SKM-1 (cell line): ENCODE results near the gene MORN2.

Source experiments
- DNase-seq: peaks from one replicate; lab custom pipeline; 2025; ENCODE audit not compliant: unreplicated experiment; lab: John Stamatoyannopoulos, UW

The MORN2 gene

GRCh38 chr2:38889045-38889444 lies 13.3 kb downstream of the MORN2 start:
- no peak for DNase-seq

GRCh38 chr2:38889575-38889974 lies 13.8 kb downstream of the MORN2 start, which contains the start of gene ARHGEF33:
ARHGEF33 (plus strand) TSS chr2:38889875; CDS start chr2:38919448, 29,573 bp downstream.
- DNase-seq = no peak

GRCh38 chr2:38892819-38893218 lies 17.0 kb downstream of the MORN2 start:
- no peak for DNase-seq

GRCh38 chr2:38898256-38898655 lies 22.5 kb downstream of the MORN2 start:
- no peak for DNase-seq

GRCh38 chr2:38900726-38901125 lies 24.9 kb downstream of the MORN2 start:
- DNase-seq = no peak

- no peak for DNase-seq
Measured at GRCh38 chr2:38905251-38905650, 29.5 kb downstream of the MORN2 start.

GRCh38 chr2:38907242-38907641 lies 31.5 kb downstream of the MORN2 start:
- no peak for DNase-seq

- DNase-seq = no peak
Measured at GRCh38 chr2:38907743-38908562, 32.2 kb downstream of the MORN2 start.

GRCh38 chr2:38909872-38910271 lies 34.1 kb downstream of the MORN2 start:
- no peak for DNase-seq

GRCh38 chr2:38911191-38911590 lies 35.4 kb downstream of the MORN2 start:
- DNase-seq = no peak

- no peak for DNase-seq
Measured at GRCh38 chr2:38912619-38913018, 36.8 kb downstream of the MORN2 start.

- no peak for DNase-seq
Measured at GRCh38 chr2:38922389-38922788, 46.6 kb downstream of the MORN2 start.

- no peak for DNase-seq
Measured at GRCh38 chr2:38922902-38923301, 47.1 kb downstream of the MORN2 start.

- DNase-seq = no peak
Measured at GRCh38 chr2:38925982-38926381, 50.2 kb downstream of the MORN2 start.

- DNase-seq = no peak
Measured at GRCh38 chr2:38930600-38930999, 54.8 kb downstream of the MORN2 start.
